Measurements from ENCODE around the gene TCOF1. TPM values are rescaled to one million over a fixed set of nuclear protein-coding genes. Genes with fewer than 3 reads are reported as not detected.

TCOF1 gene
- polyA plus RNA-seq, 1 donor (not counting 4 experiments of a cell fraction or from before 2014, with no cell fraction given) = 13.6 TPM

DNA sequence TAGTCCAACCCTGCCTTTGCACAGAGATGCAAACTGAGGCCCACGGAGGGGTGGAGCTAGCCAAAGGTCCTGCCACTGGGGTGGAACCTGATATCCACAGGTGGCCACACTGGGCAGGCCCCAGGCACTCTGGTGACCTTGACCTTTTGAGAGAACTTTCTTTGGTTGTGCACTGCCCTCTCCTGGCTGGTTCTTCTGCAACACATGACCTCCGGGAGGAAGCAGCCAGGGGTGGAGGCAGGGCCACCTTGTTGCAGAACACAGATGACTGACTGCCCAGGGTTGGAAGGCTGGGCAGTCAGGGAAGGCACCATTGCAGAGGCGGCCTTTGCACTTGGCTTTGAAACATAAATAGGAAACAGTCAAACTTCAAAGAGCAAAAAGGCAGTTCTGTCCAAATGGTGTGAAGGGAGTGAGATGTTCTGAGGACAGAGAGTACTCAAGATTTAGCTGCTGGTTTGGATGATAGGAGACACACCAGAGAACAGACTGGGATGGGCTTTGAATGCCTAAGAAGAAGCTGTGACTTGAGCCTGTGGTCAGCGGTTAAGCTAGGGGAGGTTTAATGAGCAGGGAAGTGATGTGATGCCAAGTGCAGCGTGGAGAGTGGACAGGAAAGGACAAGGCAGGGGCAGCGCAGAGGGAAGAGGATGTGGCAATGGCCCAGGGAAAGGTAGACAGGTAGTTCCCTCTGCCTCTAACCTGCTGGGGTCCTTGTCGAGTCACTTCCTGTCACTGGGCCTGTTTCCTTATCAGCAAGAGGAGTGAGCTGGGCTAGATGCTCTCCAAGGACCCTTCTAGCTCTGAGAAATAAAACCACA is 6.8 kb upstream of the TCOF1 start:
- DNase-seq (ENCODE audit: low read depth, low spot score) (no peak), FAIRE-seq (peak; percentile 20)
- Histone ChIP-seq H3K27ac (ENCODE audit: control insufficient read depth, insufficient read depth, low read length) (no peak overlapping the region), H3K27me3 (ENCODE audit: control insufficient read depth, extremely low read depth, insufficient read depth, low read length) (no peaks in the 10 kb centered on the region), H3K4me3 (ENCODE audit: control insufficient read depth in 2 of 3, extremely low read depth in 1 of 3, insufficient read depth in 2 of 3, low read depth in 1 of 3, low read length in 3 of 3) (no peak overlapping the region), H3K9me1 (ENCODE audit: control insufficient read depth, extremely low read depth, insufficient read depth, low read length) (no peaks in the 10 kb centered on the region), H3K79me2 (ENCODE audit: control insufficient read depth, insufficient read depth, low read length) (no peaks in the 10 kb centered on the region), H4K20me1 (ENCODE audit: control insufficient read depth, extremely low read depth, insufficient read depth, low read length) (no peaks in the 10 kb centered on the region), H3K36me3 (ENCODE audit: control insufficient read depth in 2 of 2, extremely low read depth in 1 of 2, insufficient read depth in 2 of 2, low read length in 2 of 2) (no peaks in the 10 kb centered on the region), H3K9ac (ENCODE audit: control insufficient read depth, extremely low read depth, insufficient read depth, low read length) (no peak overlapping the region), H2AFZ (ENCODE audit: control insufficient read depth, low read length) (no peak overlapping the region), H3K4me2 (ENCODE audit: control insufficient read depth, extremely low read depth, insufficient read depth, low read depth, low read length) (no peak overlapping the region), H3K4me1 (ENCODE audit: control insufficient read depth, extremely low read depth, insufficient read depth, low read length) (peaks cover 6% of the 10 kb centered on the region), H3K9me3 (ENCODE audit: control insufficient read depth, low read depth, low read length) (no peaks in the 10 kb centered on the region)
- dilution Hi-C loops (cut with MboI; ENCODE audit: extremely low pct_ligation_motif_present, low sequenced_read_pairs) = no loop called here
- TF ChIP-seq EZH2 (IDR thresholded peaks at IDR 0.05; ENCODE audit: low read length) = no peak
- TF ChIP-seq, protein P1, sequence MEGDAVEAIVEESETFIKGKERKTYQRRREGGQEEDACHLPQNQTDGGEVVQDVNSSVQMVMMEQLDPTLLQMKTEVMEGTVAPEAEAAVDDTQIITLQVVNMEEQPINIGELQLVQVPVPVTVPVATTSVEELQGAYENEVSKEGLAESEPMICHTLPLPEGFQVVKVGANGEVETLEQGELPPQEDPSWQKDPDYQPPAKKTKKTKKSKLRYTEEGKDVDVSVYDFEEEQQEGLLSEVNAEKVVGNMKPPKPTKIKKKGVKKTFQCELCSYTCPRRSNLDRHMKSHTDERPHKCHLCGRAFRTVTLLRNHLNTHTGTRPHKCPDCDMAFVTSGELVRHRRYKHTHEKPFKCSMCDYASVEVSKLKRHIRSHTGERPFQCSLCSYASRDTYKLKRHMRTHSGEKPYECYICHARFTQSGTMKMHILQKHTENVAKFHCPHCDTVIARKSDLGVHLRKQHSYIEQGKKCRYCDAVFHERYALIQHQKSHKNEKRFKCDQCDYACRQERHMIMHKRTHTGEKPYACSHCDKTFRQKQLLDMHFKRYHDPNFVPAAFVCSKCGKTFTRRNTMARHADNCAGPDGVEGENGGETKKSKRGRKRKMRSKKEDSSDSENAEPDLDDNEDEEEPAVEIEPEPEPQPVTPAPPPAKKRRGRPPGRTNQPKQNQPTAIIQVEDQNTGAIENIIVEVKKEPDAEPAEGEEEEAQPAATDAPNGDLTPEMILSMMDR (optimal IDR thresholded peaks at IDR 0.05 in 1 of 3, IDR thresholded peaks at IDR 0.05 in 1 of 3, conservative IDR thresholded peaks at IDR 0.05 in 1 of 3; ENCODE audit: extremely low read depth in 1 of 3, insufficient read depth in 2 of 3, low read length in 3 of 3) = peak; percentile 68 to 90 (median 79)

DNA sequence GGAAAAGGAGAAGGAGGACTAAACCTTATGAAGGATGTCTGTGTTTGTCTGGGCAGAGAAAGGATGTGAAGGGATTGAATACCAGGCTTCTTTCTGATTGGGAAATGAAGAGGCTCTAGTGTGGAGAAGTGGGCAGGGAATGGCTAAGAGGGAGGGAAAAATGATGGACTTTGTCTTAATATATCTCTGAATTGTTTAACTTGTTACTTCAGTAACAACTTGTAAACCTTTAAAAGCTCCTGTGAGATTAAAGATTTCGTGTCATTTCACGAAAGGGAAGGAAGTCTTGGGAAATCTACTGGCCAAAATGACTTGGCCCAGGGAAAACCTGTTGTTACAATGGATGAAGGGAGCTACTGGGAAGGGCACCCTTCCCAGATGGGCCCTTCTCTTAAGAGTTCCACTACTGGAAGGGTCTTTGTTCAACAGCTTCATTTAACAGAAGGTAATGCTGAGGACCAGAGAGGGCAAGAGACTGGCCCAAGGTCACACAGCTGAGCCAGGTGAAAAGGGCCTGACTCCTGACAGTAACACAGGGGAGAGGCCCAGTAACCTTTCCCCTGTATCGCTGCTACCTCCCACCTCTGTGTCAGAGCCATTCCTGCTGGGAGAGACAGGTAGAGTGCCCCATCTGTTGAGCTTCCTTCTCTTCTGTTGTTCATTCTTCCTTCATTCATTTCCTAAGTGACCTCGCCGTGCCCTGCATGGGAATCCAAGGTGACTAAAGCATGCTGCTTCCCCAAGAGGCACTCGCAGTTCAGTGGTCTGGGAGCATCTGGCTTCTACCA is 5.1 kb upstream of the TCOF1 start:
- Histone ChIP-seq H3K4me3 (ENCODE audit: control insufficient read depth in 2 of 3, extremely low read depth in 1 of 3, insufficient read depth in 2 of 3, low read depth in 1 of 3, low read length in 3 of 3) (no peak overlapping the region), H3K9me1 (ENCODE audit: control insufficient read depth, extremely low read depth, insufficient read depth, low read length) (no peaks in the 10 kb centered on the region), H3K36me3 (ENCODE audit: control insufficient read depth in 2 of 2, extremely low read depth in 1 of 2, insufficient read depth in 2 of 2, low read length in 2 of 2) (no peaks in the 10 kb centered on the region), H3K27ac (ENCODE audit: control insufficient read depth, insufficient read depth, low read length) (no peak overlapping the region), H3K9me3 (ENCODE audit: control insufficient read depth, low read depth, low read length) (no peaks in the 10 kb centered on the region), H4K20me1 (ENCODE audit: control insufficient read depth, extremely low read depth, insufficient read depth, low read length) (no peaks in the 10 kb centered on the region), H3K4me2 (ENCODE audit: control insufficient read depth, extremely low read depth, insufficient read depth, low read depth, low read length) (no peak overlapping the region), H3K79me2 (ENCODE audit: control insufficient read depth, insufficient read depth, low read length) (no peaks in the 10 kb centered on the region), H3K4me1 (ENCODE audit: control insufficient read depth, extremely low read depth, insufficient read depth, low read length) (peaks cover 9% of the 10 kb centered on the region), H3K9ac (ENCODE audit: control insufficient read depth, extremely low read depth, insufficient read depth, low read length) (no peak overlapping the region), H3K27me3 (ENCODE audit: control insufficient read depth, extremely low read depth, insufficient read depth, low read length) (no peaks in the 10 kb centered on the region), H2AFZ (ENCODE audit: control insufficient read depth, low read length) (no peak overlapping the region)
- DNase-seq (ENCODE audit: low read depth, low spot score) (no peak), FAIRE-seq (no peak)
- TF ChIP-seq EZH2 (IDR thresholded peaks at IDR 0.05; ENCODE audit: low read length) = no peak
- TF ChIP-seq, protein P1 (optimal IDR thresholded peaks at IDR 0.05 in 1 of 3, IDR thresholded peaks at IDR 0.05 in 1 of 3, conservative IDR thresholded peaks at IDR 0.05 in 1 of 3; ENCODE audit: extremely low read depth in 1 of 3, insufficient read depth in 2 of 3, low read length in 3 of 3) = no peak
- dilution Hi-C loops (cut with MboI; ENCODE audit: extremely low pct_ligation_motif_present, low sequenced_read_pairs) = no loop called here

Data from keratinocyte (primary cell).